ENCODE results near the gene PRR5. TPM values are rescaled to one million over a fixed set of nuclear protein-coding genes. Genes with fewer than 3 reads are reported as not detected.

PRR5 gene
- total RNA-seq, 1 donor from 2014 or later, result 2.2 TPM

- DNase-seq (ENCODE audit: low read depth, low spot score), result no peak
These were observed 10.0 kb upstream of the PRR5 start for GRCh38 chr22:44691796-44692661.

GRCh38 chr22:44692662-44693007 is 9.4 kb upstream of the PRR5 start:
- no peak for DNase-seq (ENCODE audit: low read depth, low spot score)

GRCh38 chr22:44693145-44693544 is 8.9 kb upstream of the PRR5 start:
- DNase-seq (ENCODE audit: low read depth, low spot score), result no peak

- no peak for DNase-seq (ENCODE audit: low read depth, low spot score)
These were observed 8.2 kb upstream of the PRR5 start for GRCh38 chr22:44693756-44694155.

GRCh38 chr22:44697423-44698141 is 4.4 kb upstream of the PRR5 start:
- DNase-seq (ENCODE audit: low read depth, low spot score), result no peak

- DNase-seq (ENCODE audit: low read depth, low spot score), result no peak
These were observed 3.2 kb upstream of the PRR5 start for GRCh38 chr22:44698531-44699421.

GRCh38 chr22:44700456-44700855 is 1.5 kb upstream of the PRR5 start:
- no peak for DNase-seq (ENCODE audit: low read depth, low spot score)

GRCh38 chr22:44701187-44701790 is 715 bp upstream of the PRR5 start:
- DNase-seq (ENCODE audit: low read depth, low spot score), result no peak

GRCh38 chr22:44702479-44703198 is 635 bp downstream of the PRR5 start:
- DNase-seq (ENCODE audit: low read depth, low spot score), result no peak

- DNase-seq (ENCODE audit: low read depth, low spot score), result no peak
These were observed 1.4 kb downstream of the PRR5 start for GRCh38 chr22:44703255-44703870.

- DNase-seq (ENCODE audit: low read depth, low spot score), result no peak
These were observed 2.4 kb downstream of the PRR5 start for GRCh38 chr22:44704159-44705021.

- DNase-seq (ENCODE audit: low read depth, low spot score), result no peak
These were observed 3.0 kb downstream of the PRR5 start for GRCh38 chr22:44705022-44705297.

- DNase-seq (ENCODE audit: low read depth, low spot score), result no peak
These were observed 4.5 kb downstream of the PRR5 start for GRCh38 chr22:44706488-44706887.

GRCh38 chr22:44707178-44707577 is 5.2 kb downstream of the PRR5 start:
- DNase-seq (ENCODE audit: low read depth, low spot score), result no peak

GRCh38 chr22:44707752-44708151 is 5.7 kb downstream of the PRR5 start:
- DNase-seq (ENCODE audit: low read depth, low spot score), result no peak

GRCh38 chr22:44709881-44710392 is 7.9 kb downstream of the PRR5 start:
- no peak for DNase-seq (ENCODE audit: low read depth, low spot score)

- DNase-seq (ENCODE audit: low read depth, low spot score), result no peak
These were observed 8.7 kb downstream of the PRR5 start for GRCh38 chr22:44710474-44711240.

GRCh38 chr22:44711241-44711560 is 9.2 kb downstream of the PRR5 start:
- DNase-seq (ENCODE audit: low read depth, low spot score), result no peak

All from pulmonary artery endothelial cell (primary cell).